Measurements from ENCODE around the gene PGBD5.

PGBD5 gene

GRCh38 chr1:230345139-230345885 lies 80.8 kb downstream of the PGBD5 start:
- no peak for DNase-seq

GRCh38 chr1:230342699-230343098 lies 83.4 kb downstream of the PGBD5 start:
- no peak for DNase-seq

GRCh38 chr1:230342019-230342418 lies 84.1 kb downstream of the PGBD5 start:
- no peak for DNase-seq

DNA sequence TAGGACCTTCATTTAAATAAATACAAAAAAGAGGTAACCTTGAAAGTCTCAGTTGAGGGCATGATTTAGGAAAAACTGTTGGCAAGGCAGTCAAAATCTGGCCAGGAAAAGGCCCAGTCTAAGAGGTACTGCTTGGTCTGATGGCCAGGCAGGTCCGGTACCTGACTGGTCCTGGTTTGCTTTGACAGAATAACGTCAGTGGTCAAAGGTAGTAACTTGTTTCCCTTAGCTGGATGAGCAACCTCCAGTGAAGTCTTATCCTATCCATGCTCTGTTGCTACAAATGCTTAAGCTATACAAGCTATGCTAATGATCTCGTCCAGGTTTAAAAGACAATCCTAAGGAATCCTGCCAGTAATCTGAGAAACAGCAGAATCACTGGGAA lies 85.0 kb downstream of the PGBD5 start:
- DNase-seq: no peak

DNA sequence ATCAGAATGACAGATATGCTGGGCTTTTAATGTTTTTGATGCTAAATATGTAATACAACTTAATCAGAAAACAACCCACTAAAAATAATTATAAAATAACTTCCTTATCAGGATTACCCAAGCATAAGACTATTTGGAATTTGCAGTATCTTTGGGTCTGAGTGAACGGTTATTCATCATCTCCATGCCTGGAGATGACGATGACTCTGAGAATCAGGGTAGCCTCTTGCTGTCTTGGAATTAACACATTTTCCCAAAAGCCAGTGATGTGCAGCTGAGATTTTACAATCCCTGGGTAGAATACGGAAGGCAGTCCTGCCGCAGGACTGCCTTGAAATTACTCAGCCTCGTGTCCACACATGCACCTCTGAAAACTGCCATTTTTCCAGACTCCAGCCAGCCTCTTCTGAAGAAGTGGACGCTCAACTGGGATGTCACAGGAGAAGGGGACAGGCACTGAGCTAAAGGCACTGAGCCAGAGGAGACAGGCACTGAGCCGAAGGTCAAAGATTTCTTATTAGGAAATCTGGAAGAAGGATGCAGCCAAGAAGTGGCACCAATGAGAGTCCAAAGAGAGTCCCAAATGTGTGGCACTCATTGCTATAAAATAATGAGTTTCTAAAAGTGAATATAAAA lies 85.5 kb downstream of the PGBD5 start:
- no peak for DNase-seq

- DNase-seq: no peak
Observed at GRCh38 chr1:230339033-230339432, 87.1 kb downstream of the PGBD5 start.

DNA sequence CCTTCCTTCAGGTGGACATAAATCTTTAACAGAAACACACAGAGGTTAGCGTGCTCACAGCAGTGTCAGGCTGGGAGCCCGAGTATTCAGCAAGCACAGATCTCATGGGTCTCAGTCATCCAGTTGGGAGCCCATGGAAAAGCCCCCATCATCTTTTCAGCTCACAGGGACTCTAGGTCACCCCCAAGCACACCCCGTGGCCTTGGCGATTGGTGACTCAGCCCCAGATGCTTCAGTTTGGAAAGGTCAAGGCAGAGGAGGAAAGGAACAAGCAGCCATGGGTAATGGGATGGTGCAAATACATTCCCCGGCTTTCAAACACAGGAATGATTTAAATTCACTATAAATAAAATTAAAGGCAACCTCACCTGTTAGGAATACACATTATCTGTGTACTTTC lies 88.9 kb downstream of the PGBD5 start:
- DNase-seq: no peak

GRCh38 chr1:230335861-230336522 lies 90.1 kb downstream of the PGBD5 start:
- no peak for DNase-seq

- no peak for DNase-seq
Observed at GRCh38 chr1:230334447-230334837, 91.7 kb downstream of the PGBD5 start.

GRCh38 chr1:230333590-230334446 lies 92.3 kb downstream of the PGBD5 start:
- no peak for DNase-seq

- DNase-seq: no peak
Observed at GRCh38 chr1:230332575-230333066, 93.5 kb downstream of the PGBD5 start.

DNA sequence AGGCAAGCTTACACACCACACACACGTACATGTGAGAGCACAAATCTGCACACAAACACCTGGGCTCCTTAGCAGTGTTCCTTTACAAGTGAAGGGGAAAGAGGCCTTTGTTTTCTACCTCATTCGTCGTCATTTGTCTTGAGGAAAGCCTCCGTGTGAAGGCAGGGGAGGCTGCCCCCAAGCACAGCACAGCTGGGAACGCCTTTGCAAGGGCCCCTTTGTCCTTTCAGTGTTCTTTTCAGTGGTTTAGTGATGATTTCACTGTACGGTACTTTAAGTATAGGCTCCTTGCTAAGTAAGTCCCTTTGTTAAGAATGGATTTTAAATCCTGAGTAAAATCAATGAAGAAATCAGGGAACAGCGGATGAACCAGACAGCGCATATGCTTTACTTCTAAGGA lies 94.1 kb downstream of the PGBD5 start:
- DNase-seq: no peak

GRCh38 chr1:230330157-230330556 lies 96.0 kb downstream of the PGBD5 start:
- no peak for DNase-seq

GRCh38 chr1:230328342-230329015 lies 97.7 kb downstream of the PGBD5 start:
- DNase-seq: no peak

GRCh38 chr1:230327892-230328284 lies 98.2 kb downstream of the PGBD5 start:
- peak; percentile 17 for DNase-seq

DNA sequence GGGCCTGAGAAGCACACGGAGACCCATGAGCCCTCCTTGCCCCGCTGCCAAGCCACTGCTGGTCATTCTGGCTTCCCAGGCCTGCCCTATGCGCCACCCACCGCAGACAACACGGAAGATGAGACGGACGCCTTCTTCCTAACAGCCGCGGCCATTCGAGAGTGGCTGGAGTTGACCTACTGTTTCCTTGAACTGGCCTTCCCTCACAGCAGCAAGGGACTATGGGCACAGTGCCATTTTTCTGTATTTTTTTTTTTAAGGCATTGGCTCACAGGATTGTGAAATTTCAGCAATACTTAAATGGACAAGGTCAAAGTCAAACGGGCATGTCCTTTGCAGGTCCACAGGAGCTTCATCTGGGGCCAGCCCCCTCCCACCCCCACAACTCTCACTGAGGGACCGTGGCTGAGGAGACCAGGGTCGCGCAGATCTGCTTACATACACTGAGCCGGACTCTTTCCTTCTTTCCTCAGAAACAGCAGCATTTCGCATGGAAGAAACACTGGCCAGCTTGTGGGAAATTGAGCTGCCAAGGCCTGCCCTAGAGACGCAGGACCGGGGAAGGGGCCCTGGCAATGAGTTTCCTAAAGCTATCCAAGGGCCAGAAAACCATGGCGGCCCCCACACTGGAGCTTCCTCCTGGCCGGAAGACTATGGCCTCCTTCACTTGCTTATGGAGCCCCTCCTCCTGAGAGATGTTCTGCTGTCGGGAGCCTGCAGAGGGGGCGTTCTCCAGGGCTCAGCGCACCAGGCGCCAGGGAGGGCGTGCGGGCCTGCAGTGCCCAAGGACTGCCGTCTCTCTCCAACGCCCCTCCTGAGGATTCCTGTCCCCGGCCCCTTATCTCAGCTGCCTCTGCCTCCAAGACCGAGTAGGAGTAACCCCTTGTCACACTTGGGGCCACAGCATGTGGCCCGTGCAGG lies 98.9 kb downstream of the PGBD5 start:
- no peak for DNase-seq

GRCh38 chr1:230323686-230324085 lies 102.4 kb downstream of the PGBD5 start:
- DNase-seq: no peak

- no peak for DNase-seq
Observed at GRCh38 chr1:230322967-230323547, 103.1 kb downstream of the PGBD5 start.

GRCh38 chr1:230322421-230322756 lies 103.7 kb downstream of the PGBD5 start:
- no peak for DNase-seq

DNA sequence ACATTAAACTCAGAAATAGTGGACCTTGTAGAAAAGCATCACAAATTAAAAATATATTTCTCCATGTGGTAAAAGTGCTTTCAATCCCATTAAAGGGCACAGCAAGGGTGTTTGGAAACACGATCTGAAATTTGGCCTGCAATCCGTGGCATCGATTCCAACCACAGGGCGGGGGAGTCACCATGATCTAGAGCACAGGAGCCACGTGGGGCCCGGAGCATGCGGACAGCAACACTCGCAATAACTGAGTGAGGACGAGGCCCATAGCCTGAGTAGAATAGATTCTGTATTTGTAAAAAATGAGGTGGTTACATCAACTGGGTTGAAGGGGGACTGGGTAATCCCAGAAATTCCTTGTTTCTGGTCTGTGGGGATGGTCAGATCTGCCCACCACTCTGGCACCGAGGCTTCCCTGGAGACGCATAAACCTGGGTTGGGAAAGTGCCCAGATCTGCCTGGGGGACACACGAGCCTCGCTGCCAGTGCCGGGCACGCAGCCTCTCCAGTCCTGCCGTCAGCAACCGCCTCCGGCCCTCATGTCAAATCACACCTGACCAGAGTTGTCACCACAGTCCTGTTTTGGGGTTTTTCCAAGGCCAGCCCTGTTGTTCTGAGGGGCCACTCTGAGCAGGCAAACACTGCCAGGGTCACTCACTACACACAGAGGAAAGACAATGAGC lies 104.3 kb downstream of the PGBD5 start:
- no peak for DNase-seq

GRCh38 chr1:230321341-230321740 lies 104.8 kb downstream of the PGBD5 start:
- DNase-seq: no peak

Data from stimulated activated CD4-positive, alpha-beta T cell treated with anti-CD3 and anti-CD28 coated beads, Interleukin-12 subunit alpha, Interleukin-12 subunit beta, amount 100 ng/mL, for 4 hours (primary cell).